Tibial nerve (tissue), 3 donors: ENCODE measurements around the gene CYP2D6.
"Not testable (repeated sequence)": the region's sequence is repeated elsewhere in the genome, so short reads cannot be mapped to it uniquely, and the experiment has no call there.

ENCODE experiments used
- CTCF ChIP-seq, 5 experiments: fragments of 200-600 bp in 3 of 5; fragments of 450-650 bp in 2 of 5; sonication (generic) in 3 of 5; IDR thresholded peaks; one replicate each; pipeline ENCODE4 v1.5.1; 2016 to 2019; ENCODE audit warnings: antibody characterized with exemption in 5 of 5, mild to moderate bottlenecking in 3 of 5, moderate library complexity in 2 of 5
- POLR2A ChIP-seq, 2 donors: fragments of 450-650 bp; IDR thresholded peaks; one replicate each; pipeline ENCODE4 v1.6.1; 2017; ENCODE audit warnings: antibody characterized with exemption in 2 of 2, mild to moderate bottlenecking in 2 of 2, moderate library complexity in 2 of 2

- TF ChIP-seq CTCF, POLR2A (IDR thresholded peaks at IDR 0.05): not testable (repeated sequence)
Measured at GRCh38 chr22:42123529-42123928, 7.1 kb downstream of the CYP2D6 start.
